K562 (cell line): ENCODE data around the gene SUFU. TPM values are rescaled to one million over a fixed set of nuclear protein-coding genes. Genes with fewer than 3 reads are reported as not detected.

Source experiments
- BRD4 ChIP-seq: fragments of 200-600 bp; sonication (generic); IDR thresholded peaks from 2 replicates; pipeline ENCODE4 v1.6.1; 2017; ENCODE audit warnings: inconsistent platforms
- CCNT2 ChIP-seq: IDR thresholded peaks from 2 replicates; pipeline ENCODE4 v1.6.1; 2011; ENCODE audit warnings: borderline replicate concordance, low read depth, mild to moderate bottlenecking, moderate library complexity, mixed read lengths, low read length; ENCODE audit not compliant: insufficient read length; ENCODE audit errors: extremely low read depth
- CHD2 ChIP-seq: IDR thresholded peaks from 2 replicates; pipeline ENCODE4 v1.6.1; 2011; ENCODE audit warnings: low read depth, low read length
- ELF1 ChIP-seq: fragments of 200-800 bp; sonication (Bioruptor generic); IDR thresholded peaks from 2 replicates; pipeline ENCODE4 v1.6.1; 2016; ENCODE audit warnings: missing genetic modification characterization, missing compliant biosample characterization
- ETV5 ChIP-seq: sonication (generic); formaldehyde crosslinking; IDR thresholded peaks from 2 replicates; pipeline ENCODE4 v1.4.0; 2020; ENCODE audit warnings: low read depth, mild to moderate bottlenecking, missing genetic modification reagents
- KLF16 ChIP-seq: IDR thresholded peaks from 2 replicates; pipeline ENCODE4 v1.6.1; 2016; ENCODE audit warnings: antibody characterized with exemption
- MAZ ChIP-seq, 2 experiments: fragments of 450-650 bp in 1 of 2; sonication (generic) in 1 of 2; formaldehyde crosslinking; IDR thresholded peaks in 1 of 2; conservative IDR thresholded peaks in 1 of 2; 2 replicates each; pipeline versions ENCODE4 v1.4.0 to v1.5.0; 2020; ENCODE audit warnings: mild to moderate bottlenecking in 1 of 2, missing genetic modification reagents in 1 of 2
- MEF2A ChIP-seq: IDR thresholded peaks from 2 replicates; pipeline ENCODE4 v1.6.1; 2011; ENCODE audit warnings: low read depth, mild to moderate bottlenecking, low read length, moderate library complexity; ENCODE audit not compliant: control insufficient read depth
- NONO ChIP-seq, 2 experiments: fragments of 200-400 bp in 1 of 2; fragments of 450-650 bp in 1 of 2; formaldehyde crosslinking in 1 of 2; IDR thresholded peaks; 2 replicates each; pipeline ENCODE4 v1.6.1; 2017; ENCODE audit warnings: low read depth in 2 of 2, mild to moderate bottlenecking in 2 of 2, moderate library complexity in 2 of 2, low read length in 1 of 2
- POLR2B ChIP-seq: fragments of 450-650 bp; IDR thresholded peaks from 2 replicates; pipeline ENCODE4 v1.6.1; 2018; ENCODE audit warnings: low read depth; ENCODE audit not compliant: partially characterized antibody
- RAD51 ChIP-seq: fragments of 450-650 bp; IDR thresholded peaks from 2 replicates; pipeline ENCODE4 v1.7.1; 2016; ENCODE audit warnings: low read depth, mild to moderate bottlenecking, borderline replicate concordance
- REST ChIP-seq, 2 experiments: fragments of 450-650 bp; formaldehyde crosslinking in 1 of 2; IDR thresholded peaks; 2 replicates each; pipeline versions ENCODE4 v1.4.0 to v1.6.1; 2014 to 2020; ENCODE audit warnings: mild to moderate bottlenecking in 2 of 2, borderline replicate concordance in 1 of 2, low read depth in 1 of 2
- SIN3A ChIP-seq, 2 experiments: fragments of 150-350 bp in 1 of 2; IDR thresholded peaks; 2 replicates each; pipeline ENCODE4 v1.6.1; 2011 to 2016; ENCODE audit warnings: borderline replicate concordance in 2 of 2, low read depth in 2 of 2, low read length in 2 of 2, mild to moderate bottlenecking in 2 of 2, moderate library complexity in 2 of 2; ENCODE audit not compliant: control insufficient read depth in 1 of 2
- U2AF1 ChIP-seq: fragments of 200-400 bp; formaldehyde crosslinking; optimal IDR thresholded peaks from 2 replicates; pipeline ENCODE3; 2017; ENCODE audit warnings: mild to moderate bottlenecking, low read depth, low read length, moderate library complexity
- ZNF3 ChIP-seq: fragments of 250-450 bp; sonication (Bioruptor Pico); IDR thresholded peaks from 2 replicates; pipeline ENCODE4 v1.5.0; 2021; ENCODE audit warnings: mild to moderate bottlenecking, moderate library complexity
- polyA plus RNA-seq, 8 experiments: library from polyadenylated mRNA; depleted of rRNA in 4 of 8; stranded (reverse) in 5 of 8; unstranded in 3 of 8; fragments of >200 nt; fragmentation: Nextera tagmentation in 2 of 8; fragmentation: Illumina TruSeq in 1 of 8; extraction: Ambion mirVana in 2 of 8; extraction: Trizol in 1 of 8; gene quantifications; 2 replicates each; pipeline versions ENCODE4 v1.2.1 to v1.2.3, GENCODE V29; 2011 to 2014; ENCODE audit warnings: inconsistent platforms in 1 of 8, missing spikeins in 1 of 8
- total RNA-seq, 7 experiments: library from RNA; depleted of rRNA in 6 of 7; stranded (reverse); fragments of >200 nt in 6 of 7; fragmentation: Illumina TruSeq in 2 of 7; extraction: Trizol in 2 of 7; gene quantifications; 2 replicates each; pipeline versions ENCODE4 v1.2.1 to v1.2.3, GENCODE V29; 2011 to 2021; ENCODE audit warnings: low replicate concordance in 1 of 7
- TF ChIP-seq, protein P1 (sequence below): fragments of 450-650 bp; IDR thresholded peaks from 2 replicates; pipeline ENCODE4 v1.6.1; 2016; ENCODE audit warnings: low read depth, mild to moderate bottlenecking, moderate library complexity

The SUFU gene
- total and polyA plus RNA-seq, 9 of the 15 experiments (the other 6 are each of a cell fraction or from before 2014, with no cell fraction given): 0.59 to 6.3 (median 0.82) TPM

DNA sequence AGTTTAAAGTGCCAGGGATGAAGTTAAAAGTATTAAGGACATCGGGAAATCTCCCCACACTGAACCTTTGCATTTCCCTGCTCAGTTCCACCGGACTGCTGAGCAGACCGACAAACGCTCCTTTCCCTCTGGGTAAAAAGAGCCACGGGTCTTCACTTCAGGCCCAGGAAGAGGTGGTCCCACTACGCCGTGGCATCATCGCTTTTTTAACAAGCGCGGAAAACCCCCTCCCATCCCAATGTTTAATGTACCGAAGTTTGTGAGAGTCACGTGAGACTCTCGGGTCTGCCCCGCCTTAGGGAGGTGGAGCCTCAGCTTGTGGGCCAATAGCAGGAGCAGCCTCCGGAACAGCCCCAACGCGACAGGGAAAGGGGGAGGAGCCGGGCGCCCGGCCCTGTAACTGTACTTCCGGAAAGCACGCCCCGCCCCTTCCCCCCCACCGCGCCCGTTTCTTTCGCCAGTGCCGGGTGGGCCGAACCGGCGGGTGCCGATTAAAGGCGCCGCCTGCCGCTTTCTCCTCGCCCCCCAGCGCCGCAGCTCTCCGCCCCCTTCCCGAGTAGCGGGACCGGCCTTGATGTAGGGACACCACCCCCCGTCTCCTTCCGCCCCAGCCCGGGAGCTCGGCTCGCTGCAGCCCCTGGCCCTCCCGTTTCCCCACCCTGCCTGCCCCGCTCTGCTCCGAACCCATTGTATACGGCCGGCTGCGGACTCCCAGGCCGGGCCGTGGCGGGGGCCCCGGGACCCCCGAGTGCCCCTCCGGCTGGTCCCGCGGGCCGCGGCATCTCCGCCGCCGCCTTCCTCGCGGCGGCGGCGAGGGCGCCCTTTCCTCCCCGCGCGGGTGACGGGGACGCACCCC, 138.3 kb downstream of the SUFU start (continued):
- peak in 1 of 2 experiments; percentile 75; a peak in 2 of 4 replicates for TF ChIP-seq NONO (IDR thresholded peaks at IDR 0.05; ENCODE audit: low read depth in 2 of 2, low read length in 1 of 2)
- peak; percentile 42 for TF ChIP-seq CCNT2
- no peak for TF ChIP-seq MEF2A
- peak; percentile 55; the same call in 1 of the 2 replicates for TF ChIP-seq ETV5 (CRISPR knock-in tag)
- peak; percentile 65; the same call in 1 of the 2 replicates for TF ChIP-seq CHD2
- peak; percentile 90 for TF ChIP-seq RAD51
- TF ChIP-seq ELF1 (tag): peak; percentile 91
- peak; percentile 59 for TF ChIP-seq POLR2B
- TF ChIP-seq U2AF1: no peak
- TF ChIP-seq MAZ (CRISPR knock-in tag; conservative IDR thresholded peaks at IDR 0.05 in 1 of 2, IDR thresholded peaks at IDR 0.05 in 1 of 2): peak; percentile 67 to 80; a peak in 2 of 4 replicates
- TF ChIP-seq SIN3A (IDR thresholded peaks at IDR 0.05; ENCODE audit: borderline replicate concordance in 2 of 2, control insufficient read depth in 1 of 2, low read depth in 2 of 2, low read length in 2 of 2): peak in 1 of 2 experiments; percentile 18; a peak in 1 of 4 replicates
- TF ChIP-seq BRD4: no peak
- TF ChIP-seq, protein P1, sequence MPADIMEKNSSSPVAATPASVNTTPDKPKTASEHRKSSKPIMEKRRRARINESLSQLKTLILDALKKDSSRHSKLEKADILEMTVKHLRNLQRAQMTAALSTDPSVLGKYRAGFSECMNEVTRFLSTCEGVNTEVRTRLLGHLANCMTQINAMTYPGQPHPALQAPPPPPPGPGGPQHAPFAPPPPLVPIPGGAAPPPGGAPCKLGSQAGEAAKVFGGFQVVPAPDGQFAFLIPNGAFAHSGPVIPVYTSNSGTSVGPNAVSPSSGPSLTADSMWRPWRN: no peak
- TF ChIP-seq KLF16: peak; percentile 79
- peak; percentile 90 for TF ChIP-seq REST (IDR thresholded peaks at IDR 0.05; ENCODE audit: borderline replicate concordance)
- TF ChIP-seq REST (CRISPR knock-in tag; IDR thresholded peaks at IDR 0.05; ENCODE audit: low read depth): no peak
- no peak for TF ChIP-seq ZNF3 (CRISPR knock-in tag)
